ENCODE measurements around the gene PDZD2. TPM values are rescaled to one million over a fixed set of nuclear protein-coding genes. Genes with fewer than 3 reads are reported as not detected.

PDZD2 gene
- total RNA-seq, 3 donors from 2014 or later (not counting 1 experiment from before 2014, with no cell fraction given): 0.50 to 1.3 (median 0.66) TPM

DNA sequence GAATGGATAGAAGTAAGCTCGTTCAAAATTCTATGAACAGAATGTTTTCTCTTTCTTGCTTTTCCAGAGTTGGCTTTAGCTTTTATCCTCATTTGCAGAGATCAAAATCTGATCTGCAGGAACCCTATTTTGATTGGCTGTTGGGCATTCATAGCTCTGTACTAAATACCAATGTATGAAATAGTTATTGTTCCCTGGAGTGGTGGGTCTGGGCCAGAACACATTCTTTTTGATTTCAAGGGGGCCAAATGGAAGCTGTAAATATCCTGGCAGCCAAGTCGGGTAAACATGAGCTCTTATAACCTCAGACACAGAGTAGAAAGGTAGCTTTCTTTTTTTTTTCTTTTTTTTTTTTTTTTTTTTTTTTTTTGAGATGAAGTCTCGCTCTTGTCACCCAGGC lies 241.5 kb downstream of the PDZD2 start:
- H3K27me3 Mint-ChIP-seq (ENCODE audit: low read depth in 2 of 2): no peaks in the 10 kb centered on the region
- Histone ChIP-seq H3K4me1 (ENCODE audit: control insufficient read depth, insufficient read depth, low read length) (no peaks in the 10 kb centered on the region), H3K4me3 (ENCODE audit: low read length) (no peak overlapping the region), H3K9me3 (ENCODE audit: control insufficient read depth, insufficient read depth, low read length) (no peaks in the 10 kb centered on the region), H3K27me3 (ENCODE audit: control insufficient read depth, insufficient read depth, low read length) (no peaks in the 10 kb centered on the region), H3K27ac (ENCODE audit: low read length) (no peak overlapping the region), H3K36me3 (ENCODE audit: control insufficient read depth, insufficient read depth, low read length) (no peaks in the 10 kb centered on the region)
- intact Hi-C loops (cut with micrococcal nuclease): no loop called here
- TF ChIP-seq, protein P1, sequence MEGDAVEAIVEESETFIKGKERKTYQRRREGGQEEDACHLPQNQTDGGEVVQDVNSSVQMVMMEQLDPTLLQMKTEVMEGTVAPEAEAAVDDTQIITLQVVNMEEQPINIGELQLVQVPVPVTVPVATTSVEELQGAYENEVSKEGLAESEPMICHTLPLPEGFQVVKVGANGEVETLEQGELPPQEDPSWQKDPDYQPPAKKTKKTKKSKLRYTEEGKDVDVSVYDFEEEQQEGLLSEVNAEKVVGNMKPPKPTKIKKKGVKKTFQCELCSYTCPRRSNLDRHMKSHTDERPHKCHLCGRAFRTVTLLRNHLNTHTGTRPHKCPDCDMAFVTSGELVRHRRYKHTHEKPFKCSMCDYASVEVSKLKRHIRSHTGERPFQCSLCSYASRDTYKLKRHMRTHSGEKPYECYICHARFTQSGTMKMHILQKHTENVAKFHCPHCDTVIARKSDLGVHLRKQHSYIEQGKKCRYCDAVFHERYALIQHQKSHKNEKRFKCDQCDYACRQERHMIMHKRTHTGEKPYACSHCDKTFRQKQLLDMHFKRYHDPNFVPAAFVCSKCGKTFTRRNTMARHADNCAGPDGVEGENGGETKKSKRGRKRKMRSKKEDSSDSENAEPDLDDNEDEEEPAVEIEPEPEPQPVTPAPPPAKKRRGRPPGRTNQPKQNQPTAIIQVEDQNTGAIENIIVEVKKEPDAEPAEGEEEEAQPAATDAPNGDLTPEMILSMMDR (IDR thresholded peaks at IDR 0.05): no peak
- no peak overlapping the region for H3K4me3 Mint-ChIP-seq
- 67% methylated on average over 1 of the region's 3 CpGs for WGBS (ENCODE audit: insufficient coverage)
- DNase-seq (no peak), ATAC-seq (no peak)
- H3K9me3 Mint-ChIP-seq: no peaks in the 10 kb centered on the region
- no peak overlapping the region for H3K27ac Mint-ChIP-seq
- no peaks in the 10 kb centered on the region for H3K36me3 Mint-ChIP-seq
- no peaks in the 10 kb centered on the region for H3K4me1 Mint-ChIP-seq

GRCh38 chr5:31884896-31885295 lies 246.0 kb downstream of the PDZD2 start:
- no peak for DNase-seq
- Histone ChIP-seq H3K4me1 (ENCODE audit: control insufficient read depth, insufficient read depth, low read length) (no peaks in the 10 kb centered on the region), H3K4me3 (ENCODE audit: low read length) (no peak overlapping the region), H3K9me3 (ENCODE audit: control insufficient read depth, insufficient read depth, low read length) (no peaks in the 10 kb centered on the region), H3K27ac (ENCODE audit: low read length) (no peak overlapping the region), H3K36me3 (ENCODE audit: control insufficient read depth, insufficient read depth, low read length) (no peaks in the 10 kb centered on the region), H3K27me3 (ENCODE audit: control insufficient read depth, insufficient read depth, low read length) (no peaks in the 10 kb centered on the region)
- no peak overlapping the region for H3K4me3 Mint-ChIP-seq
- no peak overlapping the region for H3K27ac Mint-ChIP-seq
- intact Hi-C loops (cut with micrococcal nuclease): no loop called here
- no peaks in the 10 kb centered on the region for H3K4me1 Mint-ChIP-seq
- no peaks in the 10 kb centered on the region for H3K27me3 Mint-ChIP-seq (ENCODE audit: low read depth in 2 of 2)
- TF ChIP-seq, protein P1 (IDR thresholded peaks at IDR 0.05): no peak
- H3K9me3 Mint-ChIP-seq: no peaks in the 10 kb centered on the region
- H3K36me3 Mint-ChIP-seq: no peaks in the 10 kb centered on the region
- no peak for ATAC-seq
- WGBS (ENCODE audit: insufficient coverage): 84% methylated on average over 5 of the region's 5 CpGs

DNA sequence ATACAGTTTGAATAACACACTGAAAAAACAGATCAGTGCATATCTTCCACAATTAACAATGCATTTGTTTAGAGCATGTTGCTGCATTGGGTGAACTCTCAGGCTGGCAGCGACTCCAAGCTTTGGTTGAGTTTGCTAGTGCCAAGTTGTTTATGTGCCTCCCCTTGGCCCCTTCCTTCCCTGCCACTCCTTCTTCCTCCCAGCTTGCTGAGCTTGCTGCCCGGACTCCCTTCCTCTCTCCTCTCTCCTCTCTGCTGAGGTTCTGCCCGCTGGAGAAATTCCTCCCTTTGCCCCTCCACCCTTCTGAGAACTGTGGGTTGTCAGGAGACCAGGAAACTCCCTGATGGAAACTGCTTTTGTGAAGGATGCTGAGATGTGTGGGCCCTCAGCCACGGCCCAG lies 247.3 kb downstream of the PDZD2 start:
- Histone ChIP-seq H3K36me3 (ENCODE audit: control insufficient read depth, insufficient read depth, low read length) (no peaks in the 10 kb centered on the region), H3K9me3 (ENCODE audit: control insufficient read depth, insufficient read depth, low read length) (no peaks in the 10 kb centered on the region), H3K27ac (ENCODE audit: low read length) (no peak overlapping the region), H3K27me3 (ENCODE audit: control insufficient read depth, insufficient read depth, low read length) (no peaks in the 10 kb centered on the region), H3K4me1 (ENCODE audit: control insufficient read depth, insufficient read depth, low read length) (no peaks in the 10 kb centered on the region), H3K4me3 (ENCODE audit: low read length) (no peak overlapping the region)
- H3K27ac Mint-ChIP-seq: no peak overlapping the region
- intact Hi-C loops (cut with micrococcal nuclease): no loop called here
- DNase-seq: no peak
- H3K36me3 Mint-ChIP-seq: no peaks in the 10 kb centered on the region
- no peak overlapping the region for H3K4me3 Mint-ChIP-seq
- no peaks in the 10 kb centered on the region for H3K27me3 Mint-ChIP-seq (ENCODE audit: low read depth in 2 of 2)
- no peaks in the 10 kb centered on the region for H3K4me1 Mint-ChIP-seq
- ATAC-seq: no peak
- no peaks in the 10 kb centered on the region for H3K9me3 Mint-ChIP-seq
- TF ChIP-seq, protein P1 (IDR thresholded peaks at IDR 0.05): no peak
- WGBS (ENCODE audit: insufficient coverage): 42% methylated on average over 3 of the region's 4 CpGs

GRCh38 chr5:31887556-31887955 lies 248.6 kb downstream of the PDZD2 start:
- no peaks in the 10 kb centered on the region for H3K36me3 Mint-ChIP-seq
- H3K27ac Mint-ChIP-seq: no peak overlapping the region
- H3K27me3 ChIP-seq (ENCODE audit: control insufficient read depth, insufficient read depth, low read length): no peaks in the 10 kb centered on the region
- H3K4me3 ChIP-seq (ENCODE audit: low read length): no peak overlapping the region
- H3K9me3 Mint-ChIP-seq: no peaks in the 10 kb centered on the region
- no peak overlapping the region for H3K4me3 Mint-ChIP-seq
- intact Hi-C loops (cut with micrococcal nuclease): no loop called here
- H3K9me3 ChIP-seq (ENCODE audit: control insufficient read depth, insufficient read depth, low read length): no peaks in the 10 kb centered on the region
- no peaks in the 10 kb centered on the region for H3K36me3 ChIP-seq (ENCODE audit: control insufficient read depth, insufficient read depth, low read length)
- 94% methylated on average over 7 of the region's 7 CpGs for WGBS (ENCODE audit: insufficient coverage)
- no peaks in the 10 kb centered on the region for H3K27me3 Mint-ChIP-seq (ENCODE audit: low read depth in 2 of 2)
- H3K4me1 ChIP-seq (ENCODE audit: control insufficient read depth, insufficient read depth, low read length): no peaks in the 10 kb centered on the region
- ATAC-seq: no peak
- H3K4me1 Mint-ChIP-seq: no peaks in the 10 kb centered on the region
- no peak overlapping the region for H3K27ac ChIP-seq (ENCODE audit: low read length)
- TF ChIP-seq, protein P1 (IDR thresholded peaks at IDR 0.05): no peak
- no peak for DNase-seq

All from natural killer cell (primary cell).